ENCODE data around the gene CEP290.

DNA sequence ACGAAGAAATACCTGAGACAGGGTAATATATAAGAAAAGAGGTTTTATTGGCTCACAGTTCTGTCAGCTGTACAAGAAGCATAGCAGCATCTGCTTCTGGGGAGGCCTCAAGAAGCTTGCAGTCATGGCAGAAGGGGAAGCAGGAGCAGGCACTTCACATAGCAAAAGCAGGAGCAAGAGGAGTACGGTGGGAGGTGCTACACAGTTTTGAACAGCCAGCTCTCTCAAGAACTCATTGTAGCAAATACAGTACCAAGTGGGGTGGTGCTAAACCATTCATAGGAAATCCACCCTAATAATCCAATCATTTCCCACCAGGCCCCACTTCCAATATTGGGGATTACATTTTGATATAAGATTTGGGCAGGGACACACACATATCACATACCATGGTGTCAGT is 8.2 kb upstream of the CEP290 start:
- TF ChIP-seq, protein P1, sequence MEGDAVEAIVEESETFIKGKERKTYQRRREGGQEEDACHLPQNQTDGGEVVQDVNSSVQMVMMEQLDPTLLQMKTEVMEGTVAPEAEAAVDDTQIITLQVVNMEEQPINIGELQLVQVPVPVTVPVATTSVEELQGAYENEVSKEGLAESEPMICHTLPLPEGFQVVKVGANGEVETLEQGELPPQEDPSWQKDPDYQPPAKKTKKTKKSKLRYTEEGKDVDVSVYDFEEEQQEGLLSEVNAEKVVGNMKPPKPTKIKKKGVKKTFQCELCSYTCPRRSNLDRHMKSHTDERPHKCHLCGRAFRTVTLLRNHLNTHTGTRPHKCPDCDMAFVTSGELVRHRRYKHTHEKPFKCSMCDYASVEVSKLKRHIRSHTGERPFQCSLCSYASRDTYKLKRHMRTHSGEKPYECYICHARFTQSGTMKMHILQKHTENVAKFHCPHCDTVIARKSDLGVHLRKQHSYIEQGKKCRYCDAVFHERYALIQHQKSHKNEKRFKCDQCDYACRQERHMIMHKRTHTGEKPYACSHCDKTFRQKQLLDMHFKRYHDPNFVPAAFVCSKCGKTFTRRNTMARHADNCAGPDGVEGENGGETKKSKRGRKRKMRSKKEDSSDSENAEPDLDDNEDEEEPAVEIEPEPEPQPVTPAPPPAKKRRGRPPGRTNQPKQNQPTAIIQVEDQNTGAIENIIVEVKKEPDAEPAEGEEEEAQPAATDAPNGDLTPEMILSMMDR (tag by site-specific recombination; IDR thresholded peaks at IDR 0.05) = no peak
- no peak for TF ChIP-seq ZNF571 (tag by site-specific recombination; IDR thresholded peaks at IDR 0.05)
- no peak for TF ChIP-seq ZNF501 (tag by site-specific recombination; IDR thresholded peaks at IDR 0.05)
- TF ChIP-seq ZNF112 (tag by site-specific recombination; IDR thresholded peaks at IDR 0.05) = no peak
- TF ChIP-seq, protein P2, sequence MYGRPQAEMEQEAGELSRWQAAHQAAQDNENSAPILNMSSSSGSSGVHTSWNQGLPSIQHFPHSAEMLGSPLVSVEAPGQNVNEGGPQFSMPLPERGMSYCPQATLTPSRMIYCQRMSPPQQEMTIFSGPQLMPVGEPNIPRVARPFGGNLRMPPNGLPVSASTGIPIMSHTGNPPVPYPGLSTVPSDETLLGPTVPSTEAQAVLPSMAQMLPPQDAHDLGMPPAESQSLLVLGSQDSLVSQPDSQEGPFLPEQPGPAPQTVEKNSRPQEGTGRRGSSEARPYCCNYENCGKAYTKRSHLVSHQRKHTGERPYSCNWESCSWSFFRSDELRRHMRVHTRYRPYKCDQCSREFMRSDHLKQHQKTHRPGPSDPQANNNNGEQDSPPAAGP (tag by site-specific recombination; IDR thresholded peaks at IDR 0.05) = no peak
- no peak for TF ChIP-seq OSR2 (tag by site-specific recombination; IDR thresholded peaks at IDR 0.05)
- no peak for TF ChIP-seq ZIC2 (tag by site-specific recombination; IDR thresholded peaks at IDR 0.05)
- no peak for TF ChIP-seq BCL11A (tag by site-specific recombination; IDR thresholded peaks at IDR 0.05; ENCODE audit: low read depth)
- TF ChIP-seq ZNF768 (tag by site-specific recombination; IDR thresholded peaks at IDR 0.05) = no peak
- no peak for TF ChIP-seq MEIS1 (CRISPR knock-in tag; IDR thresholded peaks at IDR 0.05; ENCODE audit: borderline replicate concordance)

Data from HEK293 (cell line).